Fibroblast of mammary gland (primary cell): Measurements from ENCODE around the gene PRDM10.

ENCODE experiments used
- DNase-seq: peaks from one replicate; pipeline ENCODE4 v3.0.0-alpha.2; 2010; ENCODE audit warnings: low read depth
- H3K4me3 ChIP-seq: 2 replicates; pipeline ENCODE4 v1.5.1; 2011; ENCODE audit warnings: low read depth, mild to moderate bottlenecking, low read length, moderate library complexity; ENCODE audit not compliant: control insufficient read depth
- TF ChIP-seq, protein P1 (sequence below): conservative IDR thresholded peaks from 2 replicates; pipeline ENCODE4 v1.5.1; 2011; ENCODE audit warnings: low read depth, low read length, inconsistent platforms; ENCODE audit not compliant: control insufficient read depth, insufficient read depth

Gene PRDM10

DNA sequence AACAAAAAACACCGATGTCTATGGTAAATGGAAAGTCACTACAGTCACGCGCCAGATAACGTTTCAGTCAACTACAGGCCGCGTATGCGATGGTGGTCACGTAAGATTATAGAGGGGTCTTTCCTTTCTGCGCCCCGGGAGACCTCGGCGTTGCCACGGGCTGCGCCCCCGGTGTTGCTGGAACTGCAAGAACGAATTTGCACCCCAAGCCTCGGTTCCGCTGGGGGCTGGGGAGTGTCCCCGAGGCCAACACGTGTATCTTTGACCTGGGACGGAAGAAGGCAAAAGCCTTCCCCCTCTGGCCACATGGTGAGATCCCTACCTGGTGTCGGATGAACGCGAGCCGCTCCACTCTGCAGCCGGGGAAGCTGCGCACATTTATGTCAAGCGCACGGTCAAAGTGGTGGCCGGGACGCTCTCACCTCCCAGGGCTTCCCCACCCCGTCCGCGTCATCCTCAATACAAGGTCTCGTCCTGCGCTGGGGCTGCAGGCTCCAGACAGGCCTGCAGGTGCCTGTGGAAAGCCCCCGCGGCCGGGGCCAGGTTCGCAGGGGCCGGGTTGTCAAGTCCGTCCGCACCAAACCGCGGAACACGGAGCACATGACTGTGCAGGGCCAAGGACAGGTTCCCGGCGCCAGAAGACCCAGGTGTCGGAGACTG lies 37.8 kb upstream of the PRDM10 start:
- TF ChIP-seq, protein P1, sequence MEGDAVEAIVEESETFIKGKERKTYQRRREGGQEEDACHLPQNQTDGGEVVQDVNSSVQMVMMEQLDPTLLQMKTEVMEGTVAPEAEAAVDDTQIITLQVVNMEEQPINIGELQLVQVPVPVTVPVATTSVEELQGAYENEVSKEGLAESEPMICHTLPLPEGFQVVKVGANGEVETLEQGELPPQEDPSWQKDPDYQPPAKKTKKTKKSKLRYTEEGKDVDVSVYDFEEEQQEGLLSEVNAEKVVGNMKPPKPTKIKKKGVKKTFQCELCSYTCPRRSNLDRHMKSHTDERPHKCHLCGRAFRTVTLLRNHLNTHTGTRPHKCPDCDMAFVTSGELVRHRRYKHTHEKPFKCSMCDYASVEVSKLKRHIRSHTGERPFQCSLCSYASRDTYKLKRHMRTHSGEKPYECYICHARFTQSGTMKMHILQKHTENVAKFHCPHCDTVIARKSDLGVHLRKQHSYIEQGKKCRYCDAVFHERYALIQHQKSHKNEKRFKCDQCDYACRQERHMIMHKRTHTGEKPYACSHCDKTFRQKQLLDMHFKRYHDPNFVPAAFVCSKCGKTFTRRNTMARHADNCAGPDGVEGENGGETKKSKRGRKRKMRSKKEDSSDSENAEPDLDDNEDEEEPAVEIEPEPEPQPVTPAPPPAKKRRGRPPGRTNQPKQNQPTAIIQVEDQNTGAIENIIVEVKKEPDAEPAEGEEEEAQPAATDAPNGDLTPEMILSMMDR = no peak
- H3K4me3 ChIP-seq = no peak overlapping the region
- DNase-seq = no peak

DNA sequence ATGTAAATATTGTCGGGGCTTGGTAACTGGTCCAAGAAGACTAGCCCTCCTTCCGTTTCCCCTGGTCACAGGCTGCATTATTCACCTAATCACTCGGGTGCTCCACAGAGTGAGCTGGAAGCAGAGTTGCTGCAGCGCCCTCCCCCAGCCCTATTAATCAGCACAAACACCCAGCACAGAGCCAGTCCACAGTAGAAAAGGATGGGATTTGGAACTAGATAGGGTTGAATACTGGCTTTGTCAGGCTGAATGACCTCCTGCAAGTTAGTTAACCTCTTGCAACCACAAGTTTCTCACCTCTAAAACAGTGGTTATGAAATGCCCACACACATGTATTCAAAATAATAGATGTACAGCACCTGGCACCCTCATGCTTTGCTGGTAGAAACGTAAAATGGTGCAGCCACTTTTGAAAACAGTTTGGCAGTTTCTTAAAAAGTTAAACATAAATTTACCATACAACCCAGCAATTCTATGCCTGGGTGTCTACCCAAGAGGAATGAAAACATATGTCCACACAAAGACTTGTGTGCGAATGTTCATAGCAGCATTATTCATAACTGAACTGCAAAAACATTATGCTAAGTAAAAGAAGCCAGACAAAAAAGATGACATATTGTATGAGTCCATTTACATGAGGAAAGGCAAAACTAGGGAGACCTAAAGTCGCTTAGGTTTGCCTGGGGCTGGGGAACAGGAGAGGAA lies 35.4 kb upstream of the PRDM10 start:
- DNase-seq = peak; percentile 34
- TF ChIP-seq, protein P1 = no peak
- H3K4me3 ChIP-seq = no peak overlapping the region

DNA sequence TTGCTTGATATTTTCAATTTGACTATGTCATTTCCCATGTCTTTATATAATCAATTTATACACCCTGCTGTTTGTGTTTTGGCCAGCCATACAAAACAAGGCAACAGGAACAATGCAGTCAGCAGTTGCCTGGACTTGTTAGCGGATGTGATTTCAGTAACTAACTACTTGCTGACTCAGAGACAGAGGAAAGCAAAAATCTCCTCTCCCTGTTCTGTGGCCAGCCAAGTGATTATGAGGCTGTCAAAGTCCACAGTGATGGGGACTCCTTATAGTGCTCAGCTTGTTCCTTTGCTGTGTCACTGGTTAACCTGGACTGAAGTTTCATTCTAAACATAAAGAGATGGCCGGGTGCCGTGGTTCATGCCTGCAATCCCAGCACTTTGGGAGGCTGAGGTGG lies 34.4 kb upstream of the PRDM10 start:
- DNase-seq = peak; percentile 80
- no peak overlapping the region for H3K4me3 ChIP-seq
- TF ChIP-seq, protein P1 = no peak

DNA sequence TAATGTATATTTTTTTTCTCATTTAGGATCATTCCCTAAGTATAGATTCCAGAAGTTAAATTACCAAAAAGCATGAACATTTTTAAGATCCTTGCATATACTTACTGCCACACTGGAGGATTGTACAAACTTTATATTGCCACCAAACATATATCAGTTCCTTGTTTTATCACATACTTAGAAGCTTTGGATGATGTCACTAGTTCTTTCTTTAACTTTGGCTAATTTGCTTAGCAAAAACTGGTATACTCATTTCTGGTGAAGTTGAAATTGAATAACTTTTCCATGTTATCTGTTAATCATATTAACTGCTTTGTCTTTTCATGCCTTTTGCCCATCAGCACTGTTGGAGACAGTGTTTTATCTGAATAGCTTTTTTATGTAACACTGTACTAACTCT lies 31.6 kb upstream of the PRDM10 start:
- no peak overlapping the region for H3K4me3 ChIP-seq
- no peak for DNase-seq
- TF ChIP-seq, protein P1 = no peak

DNA sequence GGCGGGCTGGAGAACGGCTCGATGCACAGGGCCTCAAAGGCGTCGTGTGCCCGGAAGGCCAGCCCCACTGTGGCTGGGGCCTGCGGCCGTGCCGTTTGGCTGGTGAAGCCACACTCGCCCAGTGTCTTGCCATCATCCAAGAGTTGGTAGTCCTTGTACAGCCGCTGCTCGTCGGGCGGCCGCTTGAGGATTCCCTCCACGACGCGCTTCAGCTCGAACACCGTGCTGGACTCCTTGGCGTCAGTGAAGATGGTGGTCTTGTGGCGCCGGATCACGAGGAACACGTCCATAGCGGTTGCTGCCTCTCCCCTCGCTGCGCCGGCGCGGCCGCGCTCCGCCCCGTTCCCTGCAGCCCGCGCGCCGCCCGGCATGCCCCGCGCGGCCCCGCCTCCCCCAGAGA lies 30.3 kb upstream of the PRDM10 start:
- TF ChIP-seq, protein P1 = no peak
- H3K4me3 ChIP-seq = no peak overlapping the region
- DNase-seq = no peak

DNA sequence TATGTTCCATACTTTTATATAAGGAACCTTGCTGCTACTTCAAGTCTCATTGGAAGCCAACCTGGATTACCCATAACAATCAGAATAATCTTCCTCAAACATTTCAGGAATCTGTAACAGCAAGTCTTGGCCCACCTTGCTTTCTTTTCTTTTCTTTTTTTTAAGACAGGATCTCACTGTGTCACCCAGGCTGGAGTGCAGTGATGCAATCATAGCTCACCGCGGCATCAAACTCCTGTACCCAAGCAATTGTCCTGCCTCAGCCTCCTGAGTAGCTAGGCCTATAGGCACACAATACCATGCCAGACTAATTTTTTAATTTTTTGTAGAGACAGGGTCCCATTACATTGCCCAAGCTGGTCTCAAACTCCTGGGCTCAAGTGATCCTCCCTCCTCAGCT lies 29.3 kb upstream of the PRDM10 start:
- TF ChIP-seq, protein P1 = no peak
- H3K4me3 ChIP-seq = no peak overlapping the region
- DNase-seq = no peak
